ENCODE measurements around the gene CISD2. TPM values are rescaled to one million over a fixed set of nuclear protein-coding genes. Genes with fewer than 3 reads are reported as not detected.

Gene CISD2
- total RNA-seq, 1 donor from 2014 or later = 10.4 TPM

DNA sequence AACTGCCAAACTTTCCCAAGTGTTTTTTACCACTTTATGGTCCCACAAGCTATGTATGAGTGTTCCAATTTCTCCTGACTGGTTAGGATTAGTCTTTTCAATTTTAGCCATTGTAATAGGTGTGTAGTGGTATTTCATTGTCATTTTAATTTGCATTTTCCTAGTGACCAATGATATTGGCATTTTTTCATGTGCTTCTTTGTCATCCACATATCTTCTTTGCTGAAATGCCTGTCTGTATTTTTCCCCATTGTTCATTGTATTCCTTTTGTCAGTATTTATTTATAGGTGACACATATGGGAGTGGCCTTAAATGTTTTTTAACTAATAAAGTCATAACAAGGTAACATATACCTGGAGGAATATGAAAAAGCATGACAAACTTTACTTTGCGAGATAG, 32.2 kb upstream of the CISD2 start:
- H3K4me1 ChIP-seq = no peaks in the 10 kb centered on the region
- TF ChIP-seq, protein P1, sequence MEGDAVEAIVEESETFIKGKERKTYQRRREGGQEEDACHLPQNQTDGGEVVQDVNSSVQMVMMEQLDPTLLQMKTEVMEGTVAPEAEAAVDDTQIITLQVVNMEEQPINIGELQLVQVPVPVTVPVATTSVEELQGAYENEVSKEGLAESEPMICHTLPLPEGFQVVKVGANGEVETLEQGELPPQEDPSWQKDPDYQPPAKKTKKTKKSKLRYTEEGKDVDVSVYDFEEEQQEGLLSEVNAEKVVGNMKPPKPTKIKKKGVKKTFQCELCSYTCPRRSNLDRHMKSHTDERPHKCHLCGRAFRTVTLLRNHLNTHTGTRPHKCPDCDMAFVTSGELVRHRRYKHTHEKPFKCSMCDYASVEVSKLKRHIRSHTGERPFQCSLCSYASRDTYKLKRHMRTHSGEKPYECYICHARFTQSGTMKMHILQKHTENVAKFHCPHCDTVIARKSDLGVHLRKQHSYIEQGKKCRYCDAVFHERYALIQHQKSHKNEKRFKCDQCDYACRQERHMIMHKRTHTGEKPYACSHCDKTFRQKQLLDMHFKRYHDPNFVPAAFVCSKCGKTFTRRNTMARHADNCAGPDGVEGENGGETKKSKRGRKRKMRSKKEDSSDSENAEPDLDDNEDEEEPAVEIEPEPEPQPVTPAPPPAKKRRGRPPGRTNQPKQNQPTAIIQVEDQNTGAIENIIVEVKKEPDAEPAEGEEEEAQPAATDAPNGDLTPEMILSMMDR (IDR thresholded peaks at IDR 0.05) = no peak
- H3K9me3 ChIP-seq = no peaks in the 10 kb centered on the region
- no peak overlapping the region for H3K4me3 ChIP-seq
- no peaks in the 10 kb centered on the region for H3K27me3 ChIP-seq
- intact Hi-C loops (cut with DNase I) = no loop called here
- no peak overlapping the region for H3K27ac ChIP-seq
- DNase-seq (ENCODE audit: low spot score in 2 of 2) = no peak
- no peaks in the 10 kb centered on the region for H3K36me3 ChIP-seq

DNA sequence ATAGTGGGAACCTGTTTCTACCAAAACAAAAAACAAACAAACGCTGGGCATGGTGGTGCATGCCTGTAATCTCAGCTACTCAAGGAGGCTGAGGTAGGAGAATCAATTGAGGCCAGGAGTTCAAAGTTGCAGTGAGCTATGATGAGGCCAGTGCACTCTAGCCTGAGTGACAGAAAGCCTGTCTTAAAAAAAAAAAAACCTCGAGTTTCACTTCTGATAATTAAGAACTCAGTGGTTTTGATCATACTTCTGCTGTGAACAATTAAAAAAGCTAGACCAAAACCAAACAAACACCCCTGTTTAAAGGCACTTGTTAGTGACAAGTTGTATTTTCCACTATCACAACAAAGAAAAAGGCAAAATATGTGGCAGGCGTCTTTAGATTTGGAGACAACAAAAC, 26.4 kb upstream of the CISD2 start:
- no peak for DNase-seq (ENCODE audit: low spot score in 2 of 2)
- Histone ChIP-seq H3K36me3 (no peaks in the 10 kb centered on the region), H3K4me1 (no peaks in the 10 kb centered on the region), H3K27me3 (no peaks in the 10 kb centered on the region), H3K4me3 (no peak overlapping the region), H3K9me3 (no peaks in the 10 kb centered on the region), H3K27ac (no peak overlapping the region)
- TF ChIP-seq, protein P1 (IDR thresholded peaks at IDR 0.05) = no peak
- intact Hi-C loops (cut with DNase I) = no loop called here

DNA sequence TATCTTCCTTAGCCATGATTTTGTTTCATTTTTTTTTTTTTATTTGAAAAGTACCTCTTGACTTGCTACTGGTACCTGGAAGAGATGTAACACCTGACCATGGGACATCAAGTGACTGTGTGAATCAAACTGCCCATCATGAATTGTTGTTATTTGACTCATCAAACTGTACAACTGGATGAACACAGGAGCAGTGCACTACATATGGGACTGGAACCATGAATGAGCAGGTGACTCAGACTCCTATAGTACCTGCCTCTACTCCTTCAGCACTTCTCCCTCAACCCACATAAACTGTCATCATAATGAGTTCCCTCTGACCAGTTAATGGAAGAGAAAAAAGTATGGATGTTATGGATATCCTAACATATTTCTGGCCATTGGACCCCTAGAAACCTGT, 25.5 kb upstream of the CISD2 start:
- TF ChIP-seq, protein P1 (IDR thresholded peaks at IDR 0.05) = no peak
- intact Hi-C loops (cut with DNase I) = no loop called here
- no peak for DNase-seq (ENCODE audit: low spot score in 2 of 2)
- no peaks in the 10 kb centered on the region for H3K9me3 ChIP-seq
- no peaks in the 10 kb centered on the region for H3K36me3 ChIP-seq
- H3K27me3 ChIP-seq = no peaks in the 10 kb centered on the region
- H3K4me1 ChIP-seq = no peaks in the 10 kb centered on the region
- no peak overlapping the region for H3K27ac ChIP-seq
- no peak overlapping the region for H3K4me3 ChIP-seq

DNA sequence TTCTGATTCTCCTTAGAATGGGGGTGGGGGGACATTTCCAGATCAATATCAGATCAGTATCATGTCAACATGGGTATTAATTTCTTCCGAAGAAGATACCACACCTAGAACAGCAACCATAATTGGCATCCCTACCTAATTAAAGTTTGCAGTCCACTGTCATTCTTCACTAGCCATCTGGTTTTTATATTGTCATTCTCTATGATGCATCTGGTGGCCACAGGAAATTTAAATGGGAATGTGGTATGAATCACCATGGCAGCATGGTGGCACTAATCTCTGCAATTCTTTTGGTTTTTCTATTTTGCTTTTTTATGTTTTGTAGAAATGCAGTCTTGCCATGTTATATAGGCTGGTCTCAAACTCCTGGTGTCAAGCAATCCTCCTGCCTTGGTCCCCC, 24.9 kb upstream of the CISD2 start:
- H3K4me1 ChIP-seq = no peaks in the 10 kb centered on the region
- TF ChIP-seq, protein P1 (IDR thresholded peaks at IDR 0.05) = no peak
- no peak for DNase-seq (ENCODE audit: low spot score in 2 of 2)
- H3K9me3 ChIP-seq = no peaks in the 10 kb centered on the region
- no peaks in the 10 kb centered on the region for H3K27me3 ChIP-seq
- no peak overlapping the region for H3K27ac ChIP-seq
- H3K4me3 ChIP-seq = no peak overlapping the region
- no peaks in the 10 kb centered on the region for H3K36me3 ChIP-seq
- intact Hi-C loops (cut with DNase I) = no loop called here

DNA sequence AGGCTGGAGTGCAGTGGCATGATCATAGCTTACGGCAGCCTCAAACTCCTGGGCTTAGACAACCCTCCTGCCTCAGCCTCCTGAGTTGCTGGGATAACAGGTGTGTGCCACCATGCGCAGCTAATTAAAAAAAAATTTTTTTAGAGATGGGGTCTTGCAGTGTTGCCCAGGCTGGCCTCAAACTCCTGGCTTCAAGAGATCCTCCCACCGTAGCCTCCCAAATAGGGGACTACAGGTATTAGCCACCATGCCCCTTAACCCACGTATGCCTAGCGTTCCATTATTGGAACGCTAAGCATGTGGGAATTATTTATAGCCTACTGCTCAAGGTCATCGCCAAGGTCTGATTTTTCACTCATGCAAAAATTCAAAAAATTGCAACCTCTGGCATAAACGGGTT, 21.1 kb upstream of the CISD2 start:
- Histone ChIP-seq H3K27ac (no peak overlapping the region), H3K4me3 (no peak overlapping the region), H3K36me3 (no peaks in the 10 kb centered on the region), H3K27me3 (no peaks in the 10 kb centered on the region), H3K9me3 (no peaks in the 10 kb centered on the region), H3K4me1 (no peaks in the 10 kb centered on the region)
- intact Hi-C loops (cut with DNase I) = no loop called here
- TF ChIP-seq, protein P1 (IDR thresholded peaks at IDR 0.05) = no peak
- DNase-seq (ENCODE audit: low spot score in 2 of 2) = no peak

DNA sequence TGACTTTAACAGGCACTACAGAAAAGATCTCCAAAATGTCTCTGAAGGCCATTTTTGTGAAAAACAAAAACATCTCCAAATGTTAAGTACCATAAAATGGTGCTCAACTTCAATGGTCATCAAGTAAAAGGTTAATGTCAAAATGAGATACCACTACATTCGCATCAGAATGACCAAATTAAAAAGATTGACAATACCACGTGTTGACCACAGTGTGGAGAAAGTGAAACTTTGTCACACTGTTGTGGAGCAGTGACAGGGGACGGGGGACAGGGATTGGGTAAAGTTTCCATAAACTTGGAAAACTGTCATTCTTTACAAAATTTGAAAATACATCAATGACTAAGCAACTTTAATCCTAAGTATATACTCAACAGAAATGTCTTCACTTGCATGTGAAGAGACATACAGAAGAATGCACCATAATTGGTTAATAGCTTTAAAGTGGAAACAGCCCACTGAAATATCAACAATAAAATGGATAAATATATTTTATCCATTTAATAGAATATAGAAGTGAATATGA, 19.1 kb upstream of the CISD2 start:
- intact Hi-C loops (cut with DNase I) = no loop called here
- H3K4me1 ChIP-seq = no peaks in the 10 kb centered on the region
- TF ChIP-seq, protein P1 (IDR thresholded peaks at IDR 0.05) = no peak
- H3K27ac ChIP-seq = no peak overlapping the region
- no peak for DNase-seq (ENCODE audit: low spot score in 2 of 2)
- H3K27me3 ChIP-seq = no peaks in the 10 kb centered on the region
- H3K36me3 ChIP-seq = no peaks in the 10 kb centered on the region
- H3K9me3 ChIP-seq = no peaks in the 10 kb centered on the region
- H3K4me3 ChIP-seq = no peak overlapping the region
